Measurements from ENCODE around the gene EDAR. TPM values are rescaled to one million over a fixed set of nuclear protein-coding genes. Genes with fewer than 3 reads are reported as not detected.

Gene EDAR
- total and polyA plus RNA-seq, 8 donors = 0.47 to 8.1 (median 5.9) TPM; not detected in 1

DNA sequence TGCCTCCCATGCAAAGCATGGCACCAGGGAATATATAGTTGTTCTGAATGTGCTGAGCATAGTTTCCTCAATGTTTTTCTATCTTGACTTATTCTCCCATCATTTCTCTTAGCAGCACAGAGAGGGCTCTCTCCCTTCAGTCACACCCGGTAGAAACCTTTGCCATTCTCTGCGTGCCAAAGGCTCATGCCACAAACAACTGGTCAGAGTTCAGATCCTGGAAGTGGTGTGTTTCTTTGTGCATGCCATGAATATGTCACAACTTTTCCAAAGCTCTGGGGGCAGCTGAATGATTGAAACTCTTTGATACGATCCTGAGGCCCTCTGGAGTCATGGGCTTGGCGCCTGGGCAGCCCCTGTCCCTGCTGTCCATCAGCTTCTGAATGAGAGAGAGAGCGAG is 28.0 kb upstream of the EDAR start:
- Histone ChIP-seq H3K36me3 (no peaks in the 10 kb centered on the region), H3K27ac (no peak overlapping the region), H3K27me3 (no peaks in the 10 kb centered on the region)

DNA sequence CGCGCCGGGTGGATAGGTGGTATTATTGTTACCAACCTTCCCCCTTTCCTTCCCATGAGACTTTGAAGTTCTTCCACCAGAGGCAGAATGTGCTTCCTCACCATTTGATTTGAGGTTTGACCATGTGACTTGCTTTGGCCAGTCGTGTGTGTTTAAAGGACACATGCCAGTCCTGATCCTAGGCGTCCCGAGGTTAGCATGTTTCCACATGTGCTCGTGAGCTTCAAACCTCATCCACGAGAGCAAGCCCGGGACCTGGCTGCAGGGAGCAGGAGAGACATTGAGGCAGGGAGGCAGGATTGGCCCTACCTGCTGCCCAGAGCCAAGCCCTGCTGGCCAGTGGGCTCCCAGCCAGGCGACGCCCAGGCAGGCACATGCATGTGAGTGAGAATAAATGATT is 27.4 kb upstream of the EDAR start:
- intact Hi-C loops (cut with DNase I) = no loop called here
- no peak overlapping the region for H3K4me3 ChIP-seq
- H3K36me3 ChIP-seq = no peaks in the 10 kb centered on the region
- TF ChIP-seq, protein P1, sequence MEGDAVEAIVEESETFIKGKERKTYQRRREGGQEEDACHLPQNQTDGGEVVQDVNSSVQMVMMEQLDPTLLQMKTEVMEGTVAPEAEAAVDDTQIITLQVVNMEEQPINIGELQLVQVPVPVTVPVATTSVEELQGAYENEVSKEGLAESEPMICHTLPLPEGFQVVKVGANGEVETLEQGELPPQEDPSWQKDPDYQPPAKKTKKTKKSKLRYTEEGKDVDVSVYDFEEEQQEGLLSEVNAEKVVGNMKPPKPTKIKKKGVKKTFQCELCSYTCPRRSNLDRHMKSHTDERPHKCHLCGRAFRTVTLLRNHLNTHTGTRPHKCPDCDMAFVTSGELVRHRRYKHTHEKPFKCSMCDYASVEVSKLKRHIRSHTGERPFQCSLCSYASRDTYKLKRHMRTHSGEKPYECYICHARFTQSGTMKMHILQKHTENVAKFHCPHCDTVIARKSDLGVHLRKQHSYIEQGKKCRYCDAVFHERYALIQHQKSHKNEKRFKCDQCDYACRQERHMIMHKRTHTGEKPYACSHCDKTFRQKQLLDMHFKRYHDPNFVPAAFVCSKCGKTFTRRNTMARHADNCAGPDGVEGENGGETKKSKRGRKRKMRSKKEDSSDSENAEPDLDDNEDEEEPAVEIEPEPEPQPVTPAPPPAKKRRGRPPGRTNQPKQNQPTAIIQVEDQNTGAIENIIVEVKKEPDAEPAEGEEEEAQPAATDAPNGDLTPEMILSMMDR (IDR thresholded peaks at IDR 0.05) = no peak
- H3K9me3 ChIP-seq = no peaks in the 10 kb centered on the region
- DNase-seq (no peak), ATAC-seq (no peak)
- no peak overlapping the region for H3K27ac ChIP-seq
- H3K4me1 ChIP-seq = no peaks in the 10 kb centered on the region
- no peaks in the 10 kb centered on the region for H3K27me3 ChIP-seq

More for the DNA sequence above, 28.0 kb upstream of the EDAR start:
- intact Hi-C loops (cut with DNase I) = no loop called here
- TF ChIP-seq, protein P1 (IDR thresholded peaks at IDR 0.05) = no peak
- no peaks in the 10 kb centered on the region for H3K4me1 ChIP-seq
- no peaks in the 10 kb centered on the region for H3K9me3 ChIP-seq
- no peak overlapping the region for H3K4me3 ChIP-seq
- ATAC-seq (no peak), DNase-seq (no peak)

DNA sequence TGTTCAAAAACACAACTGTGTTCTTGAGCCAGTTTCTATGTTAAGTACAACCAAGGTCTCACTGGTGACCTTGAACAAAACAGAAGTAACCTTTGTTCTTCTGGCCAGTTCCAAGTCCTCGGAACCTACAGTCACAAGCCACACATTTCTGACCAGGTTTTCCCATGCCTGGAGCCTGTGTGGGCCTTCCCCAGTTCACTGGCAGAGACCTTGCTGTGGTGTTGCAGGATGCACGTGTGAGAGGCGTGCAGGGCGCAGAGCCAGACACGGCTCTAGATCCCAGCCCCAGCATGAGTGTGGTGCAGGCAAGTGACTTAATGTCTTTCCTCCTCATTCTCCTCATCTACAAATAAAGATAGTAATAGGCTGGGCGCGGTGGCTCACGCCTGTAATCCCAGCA is 25.5 kb upstream of the EDAR start:
- Histone ChIP-seq H3K4me1 (no peaks in the 10 kb centered on the region), H3K9me3 (no peaks in the 10 kb centered on the region), H3K4me3 (no peak overlapping the region), H3K36me3 (no peaks in the 10 kb centered on the region), H3K27ac (no peak overlapping the region), H3K27me3 (no peaks in the 10 kb centered on the region)
- no peak for ATAC-seq
- no peak for DNase-seq
- TF ChIP-seq, protein P1 (IDR thresholded peaks at IDR 0.05) = no peak
- intact Hi-C loops (cut with DNase I) = no loop called here

DNA sequence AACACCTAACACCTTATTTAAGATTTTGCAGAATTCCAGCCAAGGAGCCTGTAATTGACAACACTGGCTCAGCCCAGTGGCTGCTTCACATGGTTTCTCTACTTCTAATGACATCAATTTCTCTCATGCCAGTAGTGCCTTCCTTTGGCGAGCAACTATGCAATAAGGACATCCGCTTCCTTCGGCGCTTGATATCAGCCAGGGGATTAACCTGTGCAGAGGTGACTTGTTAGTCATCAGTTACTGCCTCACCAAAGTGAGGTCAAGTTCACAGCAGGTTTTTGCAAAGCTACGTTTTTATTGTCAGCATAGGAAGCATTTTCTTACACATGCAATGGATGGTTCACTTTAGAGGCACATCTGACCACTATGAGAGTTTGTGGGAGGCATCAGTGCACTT is 24.0 kb upstream of the EDAR start:
- H3K36me3 ChIP-seq = no peaks in the 10 kb centered on the region
- intact Hi-C loops (cut with DNase I) = no loop called here
- no peaks in the 10 kb centered on the region for H3K9me3 ChIP-seq
- no peak overlapping the region for H3K27ac ChIP-seq
- ATAC-seq = no peak
- TF ChIP-seq, protein P1 (IDR thresholded peaks at IDR 0.05) = no peak
- no peaks in the 10 kb centered on the region for H3K27me3 ChIP-seq
- DNase-seq = no peak
- no peaks in the 10 kb centered on the region for H3K4me1 ChIP-seq
- H3K4me3 ChIP-seq = no peak overlapping the region

DNA sequence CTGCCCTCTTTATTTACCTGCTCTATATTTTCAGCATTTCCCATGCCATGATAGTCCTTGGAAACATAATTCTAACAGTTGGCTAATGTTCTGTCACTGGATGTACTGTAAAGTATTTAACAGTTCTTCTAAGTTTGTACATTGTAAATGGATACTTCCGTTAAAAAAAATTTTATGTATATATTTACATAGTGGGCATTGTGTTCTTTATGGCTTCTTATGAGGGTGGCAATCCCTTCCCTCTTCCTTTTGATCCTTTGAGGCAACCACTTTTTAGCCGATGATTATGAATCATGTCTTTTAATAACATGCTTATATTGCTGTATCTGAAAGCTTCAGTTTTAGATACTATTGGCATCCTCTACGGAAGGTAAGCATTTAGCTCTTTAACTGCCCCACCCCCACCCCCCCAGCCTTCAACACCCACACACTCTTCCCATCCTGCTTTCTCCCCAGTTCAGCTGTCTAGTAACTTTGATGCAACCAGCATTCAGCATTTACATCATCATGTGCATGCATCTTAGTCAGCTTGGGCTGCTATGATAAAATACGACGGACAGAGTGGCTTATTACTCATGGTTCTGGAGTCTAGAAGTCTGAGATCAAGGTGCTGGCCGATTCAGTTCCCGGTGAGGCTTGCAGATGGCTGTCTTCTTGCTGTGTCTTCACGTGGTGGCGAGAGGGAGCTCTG is 21.0 kb upstream of the EDAR start:
- H3K4me3 ChIP-seq = no peak overlapping the region
- intact Hi-C loops (cut with DNase I) = no loop called here

More for the DNA sequence above, 21.0 kb upstream of the EDAR start:
- no peaks in the 10 kb centered on the region for H3K36me3 ChIP-seq
- no peaks in the 10 kb centered on the region for H3K4me1 ChIP-seq
- no peak overlapping the region for H3K27ac ChIP-seq
- TF ChIP-seq, protein P1 (IDR thresholded peaks at IDR 0.05) = no peak
- no peaks in the 10 kb centered on the region for H3K27me3 ChIP-seq
- H3K9me3 ChIP-seq = no peaks in the 10 kb centered on the region
- ATAC-seq (no peak), DNase-seq (no peak)

Measured in left lung (tissue), 10 donors.